GM21717 (cell line): ENCODE results near the gene IFNA5.
A peak's percentile ranks its signal among the peaks of the same experiment; 100 is the strongest.

ENCODE experiments used
- ATAC-seq: cut with Tn5 transposase; IDR thresholded peaks from one replicate; pipeline ENCODE4 v1.9.1; 2021; ENCODE audit warnings: mild to moderate bottlenecking, moderate library complexity; ENCODE audit not compliant: unreplicated experiment

Gene IFNA5

GRCh38 chr9:21305213-21305612 is at the start of gene IFNA5:
Gene IFNA5 (minus strand): TSS chr9:21305313. CDS start chr9:21305256, 57 bp downstream.
- no peak for ATAC-seq

GRCh38 chr9:21350787-21351186 is 45.7 kb upstream of the IFNA5 start, which contains the start of gene IFNA6:
Gene IFNA6 (minus strand): TSS chr9:21350887. CDS start chr9:21350887, 0 bp downstream.
- no peak for ATAC-seq

GRCh38 chr9:21348430-21348970 is 43.4 kb upstream of the IFNA5 start:
- ATAC-seq: no peak

GRCh38 chr9:21340735-21341134 is 35.6 kb upstream of the IFNA5 start:
- ATAC-seq: no peak

GRCh38 chr9:21336457-21336856 is 31.3 kb upstream of the IFNA5 start:
- ATAC-seq: no peak

- ATAC-seq: peak; percentile 93
Measured at GRCh38 chr9:21334701-21335632, 29.9 kb upstream of the IFNA5 start, which contains the start of gene KLHL9. Gene KLHL9 (minus strand): TSS chr9:21335404. CDS start chr9:21334859, 545 bp downstream.

- ATAC-seq: no peak
Measured at GRCh38 chr9:21333226-21333625, 28.1 kb upstream of the IFNA5 start.

- ATAC-seq: no peak
Measured at GRCh38 chr9:21331676-21332402, 26.7 kb upstream of the IFNA5 start.

- ATAC-seq: peak; percentile 83
Measured at GRCh38 chr9:21326526-21327139, 21.5 kb upstream of the IFNA5 start.

GRCh38 chr9:21324047-21324446 is 18.9 kb upstream of the IFNA5 start:
- ATAC-seq: no peak

- no peak for ATAC-seq
Measured at GRCh38 chr9:21322911-21323461, 17.9 kb upstream of the IFNA5 start.

GRCh38 chr9:21320465-21320864 is 15.4 kb upstream of the IFNA5 start:
- ATAC-seq: no peak

- ATAC-seq: no peak
Measured at GRCh38 chr9:21317956-21318923, 13.1 kb upstream of the IFNA5 start.

GRCh38 chr9:21316860-21317259 is 11.7 kb upstream of the IFNA5 start:
- no peak for ATAC-seq

GRCh38 chr9:21316032-21316842 is 11.1 kb upstream of the IFNA5 start:
- ATAC-seq: no peak

- no peak for ATAC-seq
Measured at GRCh38 chr9:21314152-21314551, 9.0 kb upstream of the IFNA5 start.

- no peak for ATAC-seq
Measured at GRCh38 chr9:21311889-21312288, 6.8 kb upstream of the IFNA5 start.

GRCh38 chr9:21295992-21296391 is 9.1 kb downstream of the IFNA5 start:
- no peak for ATAC-seq
